Neural progenitor cell (in vitro differentiated cells): ENCODE measurements around the gene HSD17B10. TPM values are rescaled to one million over a fixed set of nuclear protein-coding genes. Genes with fewer than 3 reads are reported as not detected.
A peak's percentile ranks its signal among the peaks of the same experiment; 100 is the strongest.

Source experiments
- DNase-seq: peaks from one replicate; pipeline ENCODE4 v3.0.0-alpha.2; 2016; ENCODE audit warnings: low spot score
- H2AFZ ChIP-seq: fragments of 200-600 bp; sonication (generic); replicated peaks from 2 replicates; pipeline ENCODE4 v1.6.1; 2016; ENCODE audit warnings: antibody characterized with exemption
- H3F3A ChIP-seq: fragments of 200-600 bp; sonication (generic); 2 replicates; pipeline ENCODE4 v1.6.1; 2016; ENCODE audit warnings: antibody characterized with exemption, low read depth
- H3K27ac ChIP-seq: fragments of 200-600 bp; sonication (generic); 2 replicates; pipeline ENCODE4 v1.5.1; 2016; ENCODE audit warnings: mild to moderate bottlenecking
- H3K27me3 ChIP-seq: fragments of 200-600 bp; sonication (generic); 2 replicates; pipeline ENCODE4 v1.6.1; 2016; ENCODE audit warnings: mild to moderate bottlenecking, moderate library complexity
- H3K36me3 ChIP-seq: fragments of 200-600 bp; sonication (generic); 2 replicates; pipeline ENCODE4 v1.5.1; 2016
- H3K4me1 ChIP-seq: fragments of 200-600 bp; sonication (generic); 2 replicates; pipeline ENCODE4 v1.6.1; 2016; ENCODE audit warnings: mixed run types
- H3K4me2 ChIP-seq: fragments of 200-600 bp; sonication (generic); 2 replicates; pipeline ENCODE4 v1.6.1; 2016
- H3K4me3 ChIP-seq: fragments of 200-600 bp; sonication (generic); 2 replicates; pipeline ENCODE4 v1.5.1; 2016
- H3K79me2 ChIP-seq: fragments of 200-600 bp; sonication (generic); 2 replicates; pipeline ENCODE4 v1.6.1; 2016; ENCODE audit warnings: low read depth
- H3K9ac ChIP-seq: fragments of 200-600 bp; sonication (generic); 2 replicates; pipeline ENCODE4 v1.6.1; 2016
- H3K9me3 ChIP-seq: fragments of 200-600 bp; sonication (generic); 2 replicates; pipeline ENCODE4 v1.5.1; 2016; ENCODE audit warnings: low read depth
- H4K20me1 ChIP-seq: fragments of 200-600 bp; sonication (generic); 2 replicates; pipeline ENCODE4 v1.6.1; 2016; ENCODE audit warnings: low read depth
- H3K27ac Mint-ChIP-seq: 3 replicates; pipeline ENCODE4 v1.8.0; 2021; ENCODE audit warnings: mixed read lengths
- H3K27me3 Mint-ChIP-seq: 2 replicates; pipeline ENCODE4 v1.8.0; 2022; ENCODE audit warnings: low read depth, mild to moderate bottlenecking, inconsistent platforms, moderate library complexity, mixed read lengths; ENCODE audit not compliant: insufficient read depth
- H3K36me3 Mint-ChIP-seq: 3 replicates; pipeline ENCODE4 v1.8.0; 2021; ENCODE audit warnings: mixed read lengths
- H3K4me1 Mint-ChIP-seq: 3 replicates; pipeline ENCODE4 v1.8.0; 2021; ENCODE audit warnings: mixed read lengths
- H3K4me3 Mint-ChIP-seq: 3 replicates; pipeline ENCODE4 v1.8.0; 2021; ENCODE audit warnings: mild to moderate bottlenecking, moderate library complexity, mixed read lengths
- H3K9me3 Mint-ChIP-seq: 3 replicates; pipeline ENCODE4 v1.8.0; 2020; ENCODE audit warnings: mixed read lengths
- EZH2 ChIP-seq: fragments of 200-600 bp; sonication (generic); IDR thresholded peaks from 2 replicates; pipeline ENCODE4 v1.6.1; 2017; ENCODE audit warnings: antibody characterized with exemption, mild to moderate bottlenecking, moderate library complexity
- EZH2phosphoT487 ChIP-seq: fragments of 200-600 bp; sonication (generic); IDR thresholded peaks from 2 replicates; pipeline ENCODE4 v1.6.1; 2017; ENCODE audit warnings: antibody characterized with exemption
- total RNA-seq: library from RNA; depleted of rRNA; stranded (reverse); fragments of >200 nt; gene quantifications from 2 replicates; pipeline ENCODE4 v1.2.3, GENCODE V29; 2015; ENCODE audit warnings: low replicate concordance
- TF ChIP-seq, protein P1 (sequence below): fragments of 200-600 bp; sonication (generic); IDR thresholded peaks from 2 replicates; pipeline ENCODE4 v1.5.1; 2017; ENCODE audit warnings: antibody characterized with exemption, mild to moderate bottlenecking

Gene HSD17B10
- total RNA-seq, 1 donor from 2014 or later: 66.3 TPM

GRCh38 chrX:53445977-53446376 lies 11.8 kb upstream of the HSD17B10 start:
- no peaks in the 10 kb centered on the region for H3K36me3 Mint-ChIP-seq
- no peak for TF ChIP-seq EZH2
- TF ChIP-seq, protein P1, sequence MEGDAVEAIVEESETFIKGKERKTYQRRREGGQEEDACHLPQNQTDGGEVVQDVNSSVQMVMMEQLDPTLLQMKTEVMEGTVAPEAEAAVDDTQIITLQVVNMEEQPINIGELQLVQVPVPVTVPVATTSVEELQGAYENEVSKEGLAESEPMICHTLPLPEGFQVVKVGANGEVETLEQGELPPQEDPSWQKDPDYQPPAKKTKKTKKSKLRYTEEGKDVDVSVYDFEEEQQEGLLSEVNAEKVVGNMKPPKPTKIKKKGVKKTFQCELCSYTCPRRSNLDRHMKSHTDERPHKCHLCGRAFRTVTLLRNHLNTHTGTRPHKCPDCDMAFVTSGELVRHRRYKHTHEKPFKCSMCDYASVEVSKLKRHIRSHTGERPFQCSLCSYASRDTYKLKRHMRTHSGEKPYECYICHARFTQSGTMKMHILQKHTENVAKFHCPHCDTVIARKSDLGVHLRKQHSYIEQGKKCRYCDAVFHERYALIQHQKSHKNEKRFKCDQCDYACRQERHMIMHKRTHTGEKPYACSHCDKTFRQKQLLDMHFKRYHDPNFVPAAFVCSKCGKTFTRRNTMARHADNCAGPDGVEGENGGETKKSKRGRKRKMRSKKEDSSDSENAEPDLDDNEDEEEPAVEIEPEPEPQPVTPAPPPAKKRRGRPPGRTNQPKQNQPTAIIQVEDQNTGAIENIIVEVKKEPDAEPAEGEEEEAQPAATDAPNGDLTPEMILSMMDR: peak; percentile 63
- H3K9me3 Mint-ChIP-seq: peaks cover 15% of the 10 kb centered on the region
- Histone ChIP-seq H4K20me1 (no peaks in the 10 kb centered on the region), H3K4me1 (no peaks in the 10 kb centered on the region), H3K79me2 (no peaks in the 10 kb centered on the region), H3K9me3 (no peaks in the 10 kb centered on the region), H3K36me3 (no peaks in the 10 kb centered on the region), H2AFZ (no peak overlapping the region), H3K27me3 (peaks cover 10% of the 10 kb centered on the region), H3F3A (no peaks in the 10 kb centered on the region), H3K9ac (no peak overlapping the region), H3K4me2 (no peak overlapping the region), H3K27ac (no peak overlapping the region), H3K4me3 (no peak overlapping the region)
- DNase-seq: peak; percentile 60
- no peak overlapping the region for H3K27ac Mint-ChIP-seq
- H3K4me1 Mint-ChIP-seq: no peaks in the 10 kb centered on the region
- H3K4me3 Mint-ChIP-seq: no peak overlapping the region
- peaks cover 4% of the 10 kb centered on the region for H3K27me3 Mint-ChIP-seq

- Mint-ChIP-seq H3K4me3 (no peak overlapping the region), H3K27me3 (peaks cover 8% of the 10 kb centered on the region), H3K27ac (no peak overlapping the region), H3K36me3 (no peaks in the 10 kb centered on the region), H3K4me1 (peaks cover 3% of the 10 kb centered on the region), H3K9me3 (peaks cover 8% of the 10 kb centered on the region)
- H3K4me3 ChIP-seq: peak overlapping the region; percentile 47
- H3K4me2 ChIP-seq: peak overlapping the region; percentile 78
- H3K27ac ChIP-seq: no peak overlapping the region
- H3K9ac ChIP-seq: no peak overlapping the region
- H3K4me1 ChIP-seq: no peaks in the 10 kb centered on the region
- H2AFZ ChIP-seq: no peak overlapping the region
- no peak for DNase-seq
- H3F3A ChIP-seq: no peaks in the 10 kb centered on the region
- H3K9me3 ChIP-seq: no peaks in the 10 kb centered on the region
- no peaks in the 10 kb centered on the region for H3K36me3 ChIP-seq
- peaks cover 31% of the 10 kb centered on the region for H3K27me3 ChIP-seq
- no peaks in the 10 kb centered on the region for H3K79me2 ChIP-seq
- no peaks in the 10 kb centered on the region for H4K20me1 ChIP-seq
- no peak for TF ChIP-seq EZH2phosphoT487
- TF ChIP-seq, protein P1: no peak
- no peak for TF ChIP-seq EZH2
These were observed 8.1 kb upstream of the HSD17B10 start for GRCh38 chrX:53442322-53442631.

GRCh38 chrX:53441531-53442321 lies 7.6 kb upstream of the HSD17B10 start:
- H3K27ac Mint-ChIP-seq: no peak overlapping the region
- Histone ChIP-seq H3K4me2 (peak overlapping the region; percentile 78), H2AFZ (peak overlapping the region; percentile 77), H3K9ac (no peak overlapping the region), H3K27me3 (peaks cover 35% of the 10 kb centered on the region), H3K4me3 (peak overlapping the region; percentile 47), H3K9me3 (no peaks in the 10 kb centered on the region), H3K27ac (no peak overlapping the region), H3K79me2 (no peaks in the 10 kb centered on the region), H3K36me3 (no peaks in the 10 kb centered on the region), H3F3A (no peaks in the 10 kb centered on the region), H3K4me1 (no peaks in the 10 kb centered on the region), H4K20me1 (no peaks in the 10 kb centered on the region)
- peaks cover 8% of the 10 kb centered on the region for H3K9me3 Mint-ChIP-seq
- TF ChIP-seq EZH2phosphoT487 (no peak), EZH2 (no peak)
- TF ChIP-seq, protein P1: no peak
- peak; percentile 92 for DNase-seq
- peak overlapping the region; percentile 78 for H3K4me3 Mint-ChIP-seq
- peaks cover 8% of the 10 kb centered on the region for H3K27me3 Mint-ChIP-seq
- peaks cover 3% of the 10 kb centered on the region for H3K4me1 Mint-ChIP-seq
- no peaks in the 10 kb centered on the region for H3K36me3 Mint-ChIP-seq
